Melanocyte of skin (primary cell): ENCODE data around the gene RPS13. TPM values are rescaled to one million over a fixed set of nuclear protein-coding genes. Genes with fewer than 3 reads are reported as not detected.

Source experiments
- small RNA-seq, 2 donors: library from RNA; depleted of rRNA; stranded (forward); fragments of <200 nt; gene quantifications; one replicate each; pipeline ENCODE3, GENCODE V24; 2012
- total RNA-seq, 2 donors: library from RNA; depleted of rRNA; stranded (reverse); fragments of >200 nt; gene quantifications; 2 replicates each; pipeline ENCODE4 v1.2.3, GENCODE V29; 2012

RPS13 gene
- 100 to 1,000 TPM; 429 to 754 TPM for total RNA-seq

GRCh38 chr11:17077520-17078401 is at the start of gene RPS13:
TSS of gene RPS13 (minus strand) at chr11:17077667. CDS start at chr11:17077641, 26 bp downstream.

Small RNAs within 50 kb of the gene (small RNA-seq; reads per million reads assigned to genes)
- gene RNU6-593P (0 reads per million in 2 donors), gene SNORD14A (1,506 to 2,944 reads per million in 2 donors), gene SNORD14B (0 reads per million in 2 donors)

Other genes starting within 250 kb of the RPS13 start
- gene PLEKHA7, start 63.3 kb downstream of the RPS13 start, total RNA-seq: 1 to 10 TPM in 1 of 2 donors, under 1 TPM in 1; 1.00 to 1.7 TPM
- 10 to 100 TPM; 49.6 to 56.3 TPM for gene PIK3C2A, start 130.3 kb upstream of the RPS13 start, total RNA-seq
- gene NUCB2, start 199.1 kb upstream of the RPS13 start, total RNA-seq: 10 to 100 TPM; 25.6 to 31.0 TPM